ENCODE results near the gene CHRND.

DNA sequence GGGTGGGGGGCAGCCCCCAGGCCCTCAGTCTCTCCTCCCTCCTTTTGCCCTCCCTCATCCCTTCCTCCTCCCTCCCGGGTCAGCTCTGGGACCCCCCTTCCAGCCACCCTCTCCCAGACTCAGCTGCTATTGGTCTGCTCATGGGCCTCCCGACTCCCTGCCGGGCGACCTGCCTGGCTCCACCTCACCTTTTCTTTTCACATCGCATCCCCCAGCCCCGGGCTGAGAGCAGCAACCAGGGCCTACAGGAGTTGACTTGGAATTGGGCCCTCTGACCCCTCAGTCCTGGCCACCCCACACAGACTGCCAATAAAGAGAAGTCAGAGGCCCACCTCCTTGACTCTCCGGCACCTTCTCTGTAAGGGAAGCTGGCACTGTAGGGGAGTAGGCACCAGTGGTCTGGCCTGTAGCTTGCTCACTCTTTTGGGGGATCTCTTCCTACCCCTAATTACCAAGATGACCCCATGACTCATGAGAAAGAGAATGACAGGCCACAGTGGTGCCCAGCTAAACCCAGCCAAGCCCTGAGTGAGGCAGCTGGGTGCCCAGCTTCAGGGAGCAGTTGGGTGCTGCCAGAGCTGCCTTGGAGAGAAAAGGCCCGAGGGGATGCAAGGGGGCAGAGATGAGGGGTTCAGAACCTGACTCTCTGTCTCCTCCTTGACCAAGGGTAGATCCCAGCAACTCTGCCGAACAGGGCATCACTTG lies 36.3 kb upstream of the CHRND start:
- no peak for TF ChIP-seq POLR2A (IDR thresholded peaks at IDR 0.05)
- TF ChIP-seq, protein P1, sequence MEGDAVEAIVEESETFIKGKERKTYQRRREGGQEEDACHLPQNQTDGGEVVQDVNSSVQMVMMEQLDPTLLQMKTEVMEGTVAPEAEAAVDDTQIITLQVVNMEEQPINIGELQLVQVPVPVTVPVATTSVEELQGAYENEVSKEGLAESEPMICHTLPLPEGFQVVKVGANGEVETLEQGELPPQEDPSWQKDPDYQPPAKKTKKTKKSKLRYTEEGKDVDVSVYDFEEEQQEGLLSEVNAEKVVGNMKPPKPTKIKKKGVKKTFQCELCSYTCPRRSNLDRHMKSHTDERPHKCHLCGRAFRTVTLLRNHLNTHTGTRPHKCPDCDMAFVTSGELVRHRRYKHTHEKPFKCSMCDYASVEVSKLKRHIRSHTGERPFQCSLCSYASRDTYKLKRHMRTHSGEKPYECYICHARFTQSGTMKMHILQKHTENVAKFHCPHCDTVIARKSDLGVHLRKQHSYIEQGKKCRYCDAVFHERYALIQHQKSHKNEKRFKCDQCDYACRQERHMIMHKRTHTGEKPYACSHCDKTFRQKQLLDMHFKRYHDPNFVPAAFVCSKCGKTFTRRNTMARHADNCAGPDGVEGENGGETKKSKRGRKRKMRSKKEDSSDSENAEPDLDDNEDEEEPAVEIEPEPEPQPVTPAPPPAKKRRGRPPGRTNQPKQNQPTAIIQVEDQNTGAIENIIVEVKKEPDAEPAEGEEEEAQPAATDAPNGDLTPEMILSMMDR (IDR thresholded peaks at IDR 0.05 in 4 of 5, conservative IDR thresholded peaks at IDR 0.05 in 1 of 5): no peak
